ENCODE measurements around the gene ZMYM3. TPM values are rescaled to one million over a fixed set of nuclear protein-coding genes. Genes with fewer than 3 reads are reported as not detected.

Gene ZMYM3
- total and polyA plus RNA-seq, 7 experiments from 2014 or later: 6.7 to 34.1 (median 21.5) TPM

DNA sequence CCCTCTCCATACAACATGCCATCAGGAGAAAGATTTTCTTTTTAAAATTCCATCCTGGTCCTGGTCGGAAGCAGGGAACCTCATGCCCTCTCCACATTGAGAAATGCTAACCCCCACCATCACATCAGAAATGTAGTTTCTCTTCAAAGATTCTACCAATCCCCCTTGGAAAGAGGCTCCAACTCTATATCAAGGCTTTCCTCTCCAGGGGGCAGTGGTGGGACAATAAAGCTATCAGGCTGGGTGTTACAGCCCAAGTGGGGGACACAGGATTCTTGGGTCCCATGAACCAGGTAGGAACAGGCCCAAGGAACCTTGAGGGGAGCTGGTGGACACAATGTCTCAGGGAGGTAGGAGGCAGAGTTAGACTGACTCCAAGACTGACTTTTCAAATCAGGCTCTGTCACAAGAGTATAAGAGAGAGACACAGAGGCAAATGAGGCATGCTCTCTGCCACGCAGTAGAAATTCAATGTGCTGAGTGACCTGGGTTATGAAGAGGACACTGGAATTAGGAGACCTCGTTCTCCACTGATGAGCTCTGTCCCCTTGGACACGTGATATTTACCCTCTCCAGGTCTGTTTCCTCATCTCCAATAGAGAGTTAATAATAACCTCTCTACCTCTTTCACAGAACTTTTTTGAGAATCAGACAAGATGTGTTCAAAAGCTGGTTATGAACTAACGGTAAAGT, 26.4 kb downstream of the ZMYM3 start:
- CTCF ChIA-PET: interaction anchor here (0.6 kb wide), 1 partner anchor 154 kb away, joined by 4 read pairs; no protein-coding TSS in a partner anchor
- no peaks in the 10 kb centered on the region for H3K4me1 ChIP-seq (ENCODE audit: control insufficient read depth in 2 of 2, insufficient read depth in 2 of 2, low read length in 2 of 2)
- no peak overlapping the region for H3K4me3 Mint-ChIP-seq

DNA sequence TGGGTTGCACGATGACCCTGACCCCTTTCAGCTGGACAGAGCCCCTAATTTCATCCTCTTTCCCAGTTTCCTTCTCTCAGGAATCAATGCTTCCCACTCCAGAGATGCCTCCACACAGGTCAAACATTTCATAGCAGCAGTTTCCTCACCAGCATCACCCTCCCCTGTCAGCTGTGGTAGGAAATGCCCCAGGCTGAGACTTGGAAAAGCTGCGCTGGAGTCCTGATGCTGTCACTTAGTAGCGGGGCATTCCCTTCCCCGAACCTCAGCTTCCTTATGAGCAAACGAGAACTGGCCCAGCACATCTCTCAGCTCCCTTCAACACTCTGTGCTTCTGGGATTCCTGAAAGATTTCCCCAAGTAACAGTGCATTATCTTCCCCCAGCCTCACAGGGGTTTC, 28.3 kb downstream of the ZMYM3 start:
- no peaks in the 10 kb centered on the region for H3K9me3 ChIP-seq (ENCODE audit: control insufficient read depth in 2 of 3, low read length in 3 of 3)
- Mint-ChIP-seq H3K36me3 (no peaks in the 10 kb centered on the region), H3K4me3 (no peak overlapping the region), H3K9me3 (no peaks in the 10 kb centered on the region), H3K4me1 (peaks cover 0 to 2% (median 0%) of the 10 kb centered on the region in 7 donors), H3K27me3 (peaks cover 0 to 7% (median 0%) of the 10 kb centered on the region in 5 donors), H3K27ac (peak overlapping the region in 1 of 9 donors; percentile 60)
- H3K36me3 ChIP-seq (ENCODE audit: control insufficient read depth in 2 of 3, insufficient read depth in 3 of 3, low read length in 3 of 3): no peaks in the 10 kb centered on the region
- intact Hi-C loops (cut with micrococcal nuclease): no loop called here
- H3K27ac ChIP-seq (ENCODE audit: low read depth, low read length): no peak overlapping the region
- CTCF ChIA-PET: no interaction called here
- ATAC-seq (no peak), DNase-seq (no peak)
- no peaks in the 10 kb centered on the region for H3K27me3 ChIP-seq (ENCODE audit: control insufficient read depth in 2 of 2, insufficient read depth in 2 of 2, low read length in 2 of 2)
- POLR2A ChIA-PET: interaction anchor here (0.6 kb wide), 1 partner anchor 127 kb away, joined by 3 read pairs; no protein-coding TSS in a partner anchor
- H3K4me1 ChIP-seq (ENCODE audit: control insufficient read depth in 2 of 2, insufficient read depth in 2 of 2, low read length in 2 of 2): no peaks in the 10 kb centered on the region
- H3K4me3 ChIP-seq (ENCODE audit: low read length): no peak overlapping the region

More for the DNA sequence above, 26.4 kb downstream of the ZMYM3 start:
- H3K9me3 Mint-ChIP-seq: no peaks in the 10 kb centered on the region
- Histone ChIP-seq H3K27ac (ENCODE audit: low read depth, low read length) (no peak overlapping the region), H3K27me3 (ENCODE audit: control insufficient read depth in 2 of 2, insufficient read depth in 2 of 2, low read length in 2 of 2) (no peaks in the 10 kb centered on the region), H3K36me3 (ENCODE audit: control insufficient read depth in 2 of 3, insufficient read depth in 3 of 3, low read length in 3 of 3) (no peaks in the 10 kb centered on the region), H3K9me3 (ENCODE audit: control insufficient read depth in 2 of 3, low read length in 3 of 3) (no peaks in the 10 kb centered on the region), H3K4me3 (ENCODE audit: low read length) (no peak overlapping the region)
- DNase-seq: no peak
- H3K27me3 Mint-ChIP-seq: peaks cover 0 to 7% (median 0%) of the 10 kb centered on the region in 5 donors
- POLR2A ChIA-PET: no interaction called here
- no peaks in the 10 kb centered on the region for H3K36me3 Mint-ChIP-seq
- intact Hi-C loops (cut with micrococcal nuclease): no loop called here
- ATAC-seq: no peak
- H3K4me1 Mint-ChIP-seq: peaks cover 0 to 2% (median 0%) of the 10 kb centered on the region in 7 donors
- peak overlapping the region in 1 of 9 donors; percentile 19 for H3K27ac Mint-ChIP-seq

DNA sequence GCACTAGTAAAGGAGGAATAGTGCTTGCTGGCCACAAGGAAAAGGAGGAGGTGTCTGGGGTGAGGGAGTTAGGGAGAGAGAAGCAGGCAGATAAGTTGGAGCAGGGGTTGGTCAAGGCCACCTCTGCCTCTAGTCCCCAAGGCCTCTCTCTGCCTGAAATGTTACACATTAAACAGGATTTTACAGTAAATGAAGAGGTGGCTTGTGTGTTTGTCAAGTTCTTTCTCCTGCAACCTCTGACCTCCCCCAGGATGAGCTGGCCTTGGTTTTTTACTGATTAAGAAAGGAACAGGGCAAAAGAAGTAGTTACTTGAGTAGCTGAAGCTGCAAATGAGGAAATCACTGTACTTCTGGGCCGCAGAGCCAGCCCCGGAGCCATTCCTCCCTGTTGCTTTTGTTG, 28.9 kb downstream of the ZMYM3 start:
- Histone ChIP-seq H3K27ac (ENCODE audit: low read depth, low read length) (no peak overlapping the region), H3K4me3 (ENCODE audit: low read length) (no peak overlapping the region), H3K36me3 (ENCODE audit: control insufficient read depth in 2 of 3, insufficient read depth in 3 of 3, low read length in 3 of 3) (no peaks in the 10 kb centered on the region), H3K4me1 (ENCODE audit: control insufficient read depth in 2 of 2, insufficient read depth in 2 of 2, low read length in 2 of 2) (no peaks in the 10 kb centered on the region), H3K9me3 (ENCODE audit: control insufficient read depth in 2 of 3, low read length in 3 of 3) (no peaks in the 10 kb centered on the region), H3K27me3 (ENCODE audit: control insufficient read depth in 2 of 2, insufficient read depth in 2 of 2, low read length in 2 of 2) (no peaks in the 10 kb centered on the region)
- no peak for ATAC-seq
- Mint-ChIP-seq H3K27ac (no peak overlapping the region), H3K36me3 (no peaks in the 10 kb centered on the region), H3K9me3 (no peaks in the 10 kb centered on the region), H3K27me3 (peaks cover 0 to 7% (median 0%) of the 10 kb centered on the region in 5 donors), H3K4me1 (no peaks in the 10 kb centered on the region), H3K4me3 (no peak overlapping the region)
- DNase-seq: no peak
- ChIA-PET CTCF (no interaction called here), POLR2A (interaction anchor here (0.6 kb wide), 1 partner anchor 128 kb away, joined by 3 read pairs; no protein-coding TSS in a partner anchor)
- intact Hi-C loops (cut with micrococcal nuclease): no loop called here

DNA sequence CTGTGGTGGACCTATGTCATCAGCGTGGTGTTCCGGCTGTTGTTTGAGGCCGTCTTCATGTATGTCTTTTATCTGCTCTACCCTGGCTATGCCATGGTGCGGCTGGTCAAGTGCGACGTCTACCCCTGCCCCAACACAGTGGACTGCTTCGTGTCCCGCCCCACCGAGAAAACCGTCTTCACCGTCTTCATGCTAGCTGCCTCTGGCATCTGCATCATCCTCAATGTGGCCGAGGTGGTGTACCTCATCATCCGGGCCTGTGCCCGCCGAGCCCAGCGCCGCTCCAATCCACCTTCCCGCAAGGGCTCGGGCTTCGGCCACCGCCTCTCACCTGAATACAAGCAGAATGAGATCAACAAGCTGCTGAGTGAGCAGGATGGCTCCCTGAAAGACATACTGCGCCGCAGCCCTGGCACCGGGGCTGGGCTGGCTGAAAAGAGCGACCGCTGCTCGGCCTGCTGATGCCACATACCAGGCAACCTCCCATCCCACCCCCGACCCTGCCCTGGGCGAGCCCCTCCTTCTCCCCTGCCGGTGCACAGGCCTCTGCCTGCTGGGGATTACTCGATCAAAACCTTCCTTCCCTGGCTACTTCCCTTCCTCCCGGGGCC, 29.7 kb downstream of the ZMYM3 start:
- Mint-ChIP-seq H3K4me3 (no peak overlapping the region), H3K36me3 (no peaks in the 10 kb centered on the region), H3K4me1 (no peaks in the 10 kb centered on the region), H3K27me3 (peaks cover 0 to 7% (median 0%) of the 10 kb centered on the region in 5 donors), H3K27ac (no peak overlapping the region), H3K9me3 (no peaks in the 10 kb centered on the region)
- Histone ChIP-seq H3K27me3 (ENCODE audit: control insufficient read depth in 2 of 2, insufficient read depth in 2 of 2, low read length in 2 of 2) (no peaks in the 10 kb centered on the region), H3K4me3 (ENCODE audit: low read length) (no peak overlapping the region), H3K9me3 (ENCODE audit: control insufficient read depth in 2 of 3, low read length in 3 of 3) (no peaks in the 10 kb centered on the region), H3K4me1 (ENCODE audit: control insufficient read depth in 2 of 2, insufficient read depth in 2 of 2, low read length in 2 of 2) (no peaks in the 10 kb centered on the region), H3K36me3 (ENCODE audit: control insufficient read depth in 2 of 3, insufficient read depth in 3 of 3, low read length in 3 of 3) (no peaks in the 10 kb centered on the region), H3K27ac (ENCODE audit: low read depth, low read length) (no peak overlapping the region)
- ATAC-seq: no peak
- ChIA-PET CTCF (no interaction called here), POLR2A (no interaction called here)
- intact Hi-C loops (cut with micrococcal nuclease): no loop called here
- no peak for DNase-seq

DNA sequence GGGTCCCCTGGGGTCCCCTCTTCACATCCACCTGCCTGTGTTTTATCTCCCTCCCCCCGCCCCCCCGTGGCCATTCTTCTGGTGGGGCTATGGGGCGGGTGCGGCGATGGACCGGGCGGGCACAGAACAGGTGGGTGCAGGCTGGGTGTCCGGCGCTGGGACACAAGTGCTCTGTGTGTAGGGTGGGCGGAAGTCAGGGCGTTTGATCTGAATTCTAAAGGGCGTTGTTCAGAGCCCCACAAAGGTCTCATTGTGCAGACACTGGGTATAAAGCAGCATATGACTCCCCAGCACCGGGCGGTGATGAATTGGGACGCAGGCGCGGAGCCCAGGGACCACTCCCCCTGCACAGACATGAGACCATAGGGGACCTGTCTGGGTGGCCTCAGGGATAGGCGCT, 31.0 kb downstream of the ZMYM3 start, which contains the start of gene GJB1:
GJB1 (plus strand) TSS at position 296 of the 400 bp plus-strand sequence. CDS start 484 bp downstream, outside the sequence.
- Histone ChIP-seq H3K4me3 (ENCODE audit: low read length) (no peak within 1 kb of the TSS), H3K36me3 (ENCODE audit: control insufficient read depth in 2 of 3, insufficient read depth in 3 of 3, low read length in 3 of 3) (no peaks in the 10 kb centered on the region), H3K27ac (ENCODE audit: low read depth, low read length) (no peak within 1 kb of the TSS), H3K9me3 (ENCODE audit: control insufficient read depth in 2 of 3, low read length in 3 of 3) (no peaks in the 10 kb centered on the region), H3K4me1 (ENCODE audit: control insufficient read depth in 2 of 2, insufficient read depth in 2 of 2, low read length in 2 of 2) (no peaks in the 10 kb centered on the region), H3K27me3 (ENCODE audit: control insufficient read depth in 2 of 2, insufficient read depth in 2 of 2, low read length in 2 of 2) (no peaks in the 10 kb centered on the region)
- no peak within 1 kb of the TSS for H3K27ac Mint-ChIP-seq
- peaks cover 0 to 4% (median 0%) of the 10 kb centered on the region in 5 donors for H3K27me3 Mint-ChIP-seq
- ChIA-PET POLR2A (no interaction called here), CTCF (interaction anchor here (0.7 kb wide), 1 partner anchor 66 kb away, joined by 5 read pairs; no protein-coding TSS in a partner anchor)
- H3K4me1 Mint-ChIP-seq: no peaks in the 10 kb centered on the region
- H3K36me3 Mint-ChIP-seq: no peaks in the 10 kb centered on the region
- ATAC-seq (no peak), DNase-seq (no peak)
- H3K9me3 Mint-ChIP-seq: no peaks in the 10 kb centered on the region
- H3K4me3 Mint-ChIP-seq: no peak within 1 kb of the TSS
- intact Hi-C loops (cut with micrococcal nuclease): no loop called here

DNA sequence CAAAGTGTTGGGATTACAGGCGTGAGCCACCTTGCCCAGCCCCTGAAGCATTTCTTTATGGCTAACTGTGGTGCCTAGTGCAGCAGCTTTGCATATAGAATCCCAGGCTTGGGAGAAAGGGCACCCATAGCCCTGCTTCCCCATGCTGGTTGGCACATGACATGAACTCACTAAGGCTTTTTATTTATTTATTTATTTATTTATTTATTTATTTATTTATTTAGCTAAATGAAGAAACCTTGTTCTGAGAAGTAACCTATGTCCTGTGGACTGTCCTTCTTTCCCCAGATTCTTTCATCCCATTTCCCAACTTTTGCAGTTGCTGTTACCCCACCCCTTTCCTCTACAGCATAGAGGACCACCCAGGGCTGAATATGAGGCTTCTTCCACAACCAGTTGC, 32.8 kb downstream of the ZMYM3 start:
- intact Hi-C loops (cut with micrococcal nuclease): no loop called here
- CTCF ChIA-PET: no interaction called here
- Mint-ChIP-seq H3K27me3 (peaks cover 0 to 2% (median 0%) of the 10 kb centered on the region in 5 donors), H3K9me3 (no peaks in the 10 kb centered on the region), H3K36me3 (no peaks in the 10 kb centered on the region), H3K4me1 (peaks cover 0 to 5% (median 3%) of the 10 kb centered on the region in 7 donors), H3K27ac (no peak overlapping the region), H3K4me3 (no peak overlapping the region)
- POLR2A ChIA-PET: no interaction called here
- H3K9me3 ChIP-seq (ENCODE audit: control insufficient read depth in 2 of 3, low read length in 3 of 3): no peaks in the 10 kb centered on the region
- no peak overlapping the region for H3K27ac ChIP-seq (ENCODE audit: low read depth, low read length)
- no peak for DNase-seq
- no peaks in the 10 kb centered on the region for H3K4me1 ChIP-seq (ENCODE audit: control insufficient read depth in 2 of 2, insufficient read depth in 2 of 2, low read length in 2 of 2)
- H3K36me3 ChIP-seq (ENCODE audit: control insufficient read depth in 2 of 3, insufficient read depth in 3 of 3, low read length in 3 of 3): no peaks in the 10 kb centered on the region
- H3K4me3 ChIP-seq (ENCODE audit: low read length): no peak overlapping the region
- ATAC-seq: no peak
- no peaks in the 10 kb centered on the region for H3K27me3 ChIP-seq (ENCODE audit: control insufficient read depth in 2 of 2, insufficient read depth in 2 of 2, low read length in 2 of 2)

All from naive thymus-derived CD4-positive, alpha-beta T cell (primary cell).